HG03460 (cell line): ENCODE results near the gene CLDN6.
"Not testable (repeated sequence)": the region's sequence is repeated elsewhere in the genome, so short reads cannot be mapped to it uniquely, and the experiment has no call there.

ENCODE experiments used
- ATAC-seq: cut with Tn5 transposase; IDR thresholded peaks from one replicate; pipeline ENCODE4 v1.9.1; 2021; ENCODE audit not compliant: unreplicated experiment

CLDN6 gene

GRCh38 chr16:3052571-3053329 lies 34.8 kb upstream of the CLDN6 start:
- not testable (repeated sequence) for ATAC-seq

DNA sequence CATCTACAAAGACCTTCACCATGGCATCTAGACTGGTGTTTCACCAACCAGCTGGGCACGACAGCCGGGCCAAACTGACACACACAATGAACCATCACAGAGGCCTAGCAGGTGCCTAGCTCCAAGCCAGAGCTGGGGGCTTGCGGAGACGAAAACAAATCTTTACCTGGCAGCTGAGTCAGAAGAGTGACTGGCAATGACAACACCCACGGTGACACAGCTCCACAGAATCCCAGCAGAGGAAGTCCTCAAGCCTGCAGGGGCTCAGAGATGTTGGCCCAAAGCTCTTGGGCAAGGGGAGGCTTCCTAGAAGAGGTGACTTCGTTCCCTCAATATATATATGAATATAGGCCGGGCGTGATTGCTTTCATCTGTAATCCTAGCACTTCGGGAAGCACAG lies 33.5 kb upstream of the CLDN6 start:
- ATAC-seq = no peak

GRCh38 chr16:3051009-3051408 lies 33.0 kb upstream of the CLDN6 start:
- ATAC-seq = no peak

DNA sequence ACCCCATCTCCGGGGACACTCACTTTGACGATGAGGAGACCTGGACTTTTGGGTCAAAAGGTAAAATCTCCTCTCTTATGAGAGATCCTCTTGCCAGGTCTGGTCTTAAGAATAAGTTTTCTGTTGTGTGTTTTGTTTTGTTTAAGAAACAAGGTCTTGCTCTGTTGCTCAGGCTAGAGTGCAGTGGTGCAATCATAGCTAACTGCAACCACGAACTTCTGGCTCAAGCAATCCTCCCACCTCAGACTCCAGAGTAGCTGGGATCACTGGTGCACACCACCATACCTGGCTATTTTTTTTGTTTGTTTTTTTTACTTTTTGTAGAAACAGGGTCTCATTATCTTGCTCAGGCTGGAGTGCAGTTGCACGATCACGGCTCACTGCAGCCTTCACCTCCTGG lies 32.5 kb upstream of the CLDN6 start:
- ATAC-seq = no peak

GRCh38 chr16:3049921-3050481 lies 32.0 kb upstream of the CLDN6 start:
- ATAC-seq = no peak

DNA sequence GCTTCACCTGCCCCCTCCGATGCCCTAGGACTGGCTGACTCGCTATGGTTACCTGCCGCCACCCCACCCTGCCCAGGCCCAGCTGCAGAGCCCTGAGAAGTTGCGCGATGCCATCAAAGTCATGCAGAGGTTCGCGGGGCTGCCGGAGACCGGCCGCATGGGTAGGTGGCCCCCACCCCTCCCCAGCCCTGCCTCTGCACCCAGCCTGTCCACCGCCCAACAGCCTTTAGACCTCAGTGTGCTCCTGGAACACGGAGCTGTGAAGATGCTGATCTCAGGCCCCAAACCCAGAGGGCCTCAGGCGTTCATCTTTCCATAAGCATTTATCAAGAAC lies 29.4 kb upstream of the CLDN6 start:
- no peak for ATAC-seq

- no peak for ATAC-seq
Measured at GRCh38 chr16:3046641-3047386, 28.8 kb upstream of the CLDN6 start.

- ATAC-seq = no peak
Measured at GRCh38 chr16:3045758-3046640, 28.0 kb upstream of the CLDN6 start, which contains the start of gene MMP25. Gene MMP25, plus strand, starts transcription at chr16:3046561. Its CDS starts 357 bp downstream, at chr16:3046918.

GRCh38 chr16:3044708-3045107 lies 26.7 kb upstream of the CLDN6 start:
- ATAC-seq = no peak

- ATAC-seq = no peak
Measured at GRCh38 chr16:3042376-3042775, 24.4 kb upstream of the CLDN6 start.

DNA sequence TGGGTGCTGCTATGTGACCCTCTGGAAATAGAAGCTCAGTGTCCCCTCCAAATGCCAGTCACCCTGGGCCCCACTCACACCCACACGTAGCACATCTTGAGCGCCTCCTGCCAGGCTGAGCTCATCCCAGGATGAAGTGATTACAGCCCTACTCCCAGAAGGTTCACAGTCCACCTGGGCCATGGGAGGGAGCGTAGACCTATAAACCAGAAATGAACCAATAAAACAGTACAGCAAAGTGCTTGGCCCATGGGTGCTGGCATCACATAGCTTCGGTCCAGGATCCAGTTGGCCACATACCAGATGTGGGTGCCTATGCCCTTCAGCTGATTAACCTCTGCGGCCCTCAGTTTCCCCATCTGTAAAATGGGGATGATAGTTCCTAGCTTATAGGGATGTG lies 20.9 kb upstream of the CLDN6 start:
- no peak for ATAC-seq

- ATAC-seq = no peak
Measured at GRCh38 chr16:3038256-3038655, 20.3 kb upstream of the CLDN6 start.

GRCh38 chr16:3036726-3037315 lies 18.8 kb upstream of the CLDN6 start, which contains the start of gene BICDL2:
Gene BICDL2, minus strand, starts transcription at chr16:3036944. Its CDS starts 1,448 bp downstream, at chr16:3035496.
- no peak for ATAC-seq

DNA sequence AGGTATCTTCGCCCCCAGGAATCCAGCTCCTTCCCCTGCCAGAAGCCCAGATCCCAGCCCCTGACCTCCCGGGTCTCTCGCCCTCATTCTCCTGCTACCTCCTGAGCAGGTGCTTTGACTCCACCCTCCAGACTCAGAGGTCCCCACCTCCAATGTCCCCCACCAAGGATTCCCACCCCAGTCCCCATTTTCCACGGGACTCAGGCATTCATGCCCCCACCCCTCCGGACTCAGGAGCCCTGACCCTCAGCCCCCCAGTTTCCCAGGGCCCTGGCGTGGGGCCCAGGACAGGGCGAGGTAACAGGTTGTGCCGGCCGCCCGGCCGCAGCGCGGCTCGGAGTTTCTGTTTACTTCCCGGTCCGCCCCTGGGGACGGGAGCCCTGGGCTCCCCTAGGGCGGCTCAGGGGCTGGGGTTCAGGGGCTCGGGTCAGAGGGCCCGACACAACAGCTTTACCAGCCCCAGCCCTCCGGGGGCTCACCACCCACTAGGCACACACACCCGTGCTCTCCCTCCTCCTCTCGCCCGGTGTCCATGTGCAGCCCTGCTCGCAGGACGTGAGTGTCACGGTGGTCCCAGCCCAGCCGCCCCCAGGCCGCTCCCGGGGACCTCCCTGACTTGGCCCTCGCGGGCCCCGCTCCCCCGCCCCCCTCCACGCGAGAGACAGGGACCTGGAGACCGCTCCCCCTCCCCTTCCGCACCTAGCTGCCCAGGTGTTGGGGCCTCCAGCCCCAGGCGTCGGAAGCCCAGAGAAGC lies 18.2 kb upstream of the CLDN6 start:
- ATAC-seq = no peak

DNA sequence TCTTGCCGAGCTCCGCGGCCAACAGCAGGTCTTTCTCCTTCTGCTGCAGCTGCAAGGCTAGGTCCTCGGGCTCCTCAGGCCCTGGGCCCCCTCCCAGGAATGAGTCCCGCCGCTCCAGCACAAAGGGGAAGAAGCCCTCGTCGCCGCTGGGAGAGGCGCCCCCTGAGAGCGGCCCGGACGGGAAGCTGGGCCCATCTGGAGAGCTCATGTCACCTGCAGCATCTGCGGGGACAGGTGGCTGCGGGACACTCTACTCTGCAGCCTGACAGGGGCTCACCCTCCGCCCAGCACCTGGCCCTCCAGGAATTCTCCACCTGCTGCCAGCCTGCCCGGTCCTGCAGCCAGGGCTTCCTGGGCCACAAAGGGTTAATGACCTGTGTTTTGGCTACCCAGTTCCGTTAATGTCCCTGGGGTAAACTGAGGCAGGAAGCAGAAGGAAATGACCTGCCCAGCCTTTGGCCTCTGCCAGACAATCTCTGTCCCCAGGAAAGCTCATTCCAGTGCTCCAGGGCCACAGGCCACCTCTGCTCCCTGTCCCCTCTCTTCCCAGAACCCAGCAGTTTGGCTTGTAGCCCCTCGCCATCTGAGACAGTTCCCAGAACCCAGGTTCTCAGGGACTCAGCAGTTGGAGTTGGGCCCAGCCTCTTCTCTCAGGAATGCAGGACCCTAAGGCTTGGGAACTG lies 17.4 kb upstream of the CLDN6 start:
- no peak for ATAC-seq

GRCh38 chr16:3032624-3033023 lies 14.6 kb upstream of the CLDN6 start:
- ATAC-seq = no peak

- no peak for ATAC-seq
Measured at GRCh38 chr16:3030222-3031212, 12.5 kb upstream of the CLDN6 start.

DNA sequence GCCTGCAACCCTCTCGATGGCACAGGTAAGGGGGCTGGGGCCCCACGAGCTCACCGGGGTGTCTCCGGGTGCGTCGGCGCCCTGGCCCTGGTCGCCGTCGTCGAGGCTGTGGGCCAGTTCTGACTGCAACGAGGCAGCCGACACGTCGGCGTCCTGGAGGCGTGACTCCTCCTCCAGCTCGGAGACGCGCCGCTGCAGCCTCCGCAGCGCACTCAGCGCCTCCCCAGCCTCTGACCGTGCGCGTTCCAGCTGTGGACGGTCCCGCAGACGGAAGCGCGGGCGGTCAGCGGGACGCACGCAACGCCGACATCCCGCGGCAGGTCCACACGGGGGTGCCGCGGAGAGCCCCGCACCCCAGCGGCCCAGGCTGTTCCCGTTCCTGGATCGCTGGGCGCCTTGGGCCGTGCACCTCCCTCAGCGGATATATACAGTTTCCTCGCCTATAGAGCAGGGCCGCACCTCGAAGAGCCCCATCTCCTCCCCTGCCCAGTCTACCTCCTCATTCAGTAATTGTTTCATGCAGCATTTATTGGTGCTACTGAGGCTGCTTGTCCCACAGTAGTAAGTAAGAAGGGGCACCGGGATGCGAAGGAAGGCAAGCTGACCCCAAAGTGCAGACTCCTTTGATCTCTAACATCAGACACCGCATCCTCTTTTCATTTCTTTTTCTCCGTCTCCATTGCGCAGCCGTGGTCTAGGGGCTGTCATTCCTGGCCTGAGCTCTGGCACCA lies 11.7 kb upstream of the CLDN6 start:
- ATAC-seq = no peak
